IMR-90 (cell line): Measurements from ENCODE around the gene ALKBH1. TPM values are rescaled to one million over a fixed set of nuclear protein-coding genes. Genes with fewer than 3 reads are reported as not detected.

ENCODE experiments used
- ATAC-seq: fragments of 200-7000 bp; cut with Tn5 transposase; 2 replicates; pipeline ENCODE4 v1.9.1; 2020; ENCODE audit warnings: low read depth, mild to moderate bottlenecking, moderate library complexity
- BruUV-seq: library from RNA; stranded (reverse); fragments of 400-500 nt; replicated peaks from 2 replicates; lab custom pipeline; 2021; lab: Mats Ljungman, UMichigan
- CTCF ChIA-PET: fragments of 300-600 bp; formaldehyde crosslinking; extraction: SDS; loops from one replicate; lab custom pipeline; 2021; ENCODE audit warnings: antibody characterized with exemption; lab: Yijun Ruan, JAX
- POLR2A ChIA-PET: fragments of 300-600 bp; sonication (Branson Sonifier 250); formaldehyde crosslinking; loops from one replicate; lab custom pipeline; 2022; ENCODE audit warnings: antibody characterized with exemption; ENCODE audit not compliant: unreplicated experiment; lab: Charles Lee
- DNase-seq: peaks from one replicate; pipeline ENCODE4 v3.0.0; 2013
- H2AFZ ChIP-seq: replicated peaks from 2 replicates; pipeline ENCODE3; 2013; ENCODE audit warnings: low read length, mild to moderate bottlenecking; ENCODE audit not compliant: poor library complexity
- H2AK5ac ChIP-seq: 2 replicates; pipeline ENCODE4 v1.6.1; 2013; ENCODE audit warnings: low read depth, low read length, inconsistent platforms
- H2AK9ac ChIP-seq: replicated peaks from 2 replicates; pipeline ENCODE3; 2013; ENCODE audit warnings: mild to moderate bottlenecking, low read depth, low read length, moderate library complexity; ENCODE audit not compliant: poor library complexity
- H2BK120ac ChIP-seq: 2 replicates; pipeline ENCODE4 v1.6.1; 2013; ENCODE audit warnings: low read depth, low read length, inconsistent platforms
- H2BK15ac ChIP-seq: 3 replicates; pipeline ENCODE4 v1.6.1; 2013; ENCODE audit warnings: low read depth, low read length, inconsistent platforms
- H2BK20ac ChIP-seq: 2 replicates; pipeline ENCODE4 v1.6.1; 2013; ENCODE audit warnings: low read depth, mild to moderate bottlenecking, inconsistent platforms, low read length, moderate library complexity
- H2BK5ac ChIP-seq: 2 replicates; pipeline ENCODE4 v1.6.1; 2013; ENCODE audit warnings: mild to moderate bottlenecking, low read depth, low read length, inconsistent platforms; ENCODE audit not compliant: poor library complexity, severe bottlenecking
- H3K14ac ChIP-seq: replicated peaks from 2 replicates; pipeline ENCODE4 v1.6.1; 2013; ENCODE audit warnings: low read depth, low read length, inconsistent platforms
- H3K18ac ChIP-seq: 2 replicates; pipeline ENCODE4 v1.6.1; 2013; ENCODE audit warnings: low read depth, low read length, control low read depth
- H3K23ac ChIP-seq: 2 replicates; pipeline ENCODE4 v1.6.1; 2013; ENCODE audit warnings: low read depth, low read length, inconsistent platforms
- H3K27ac ChIP-seq: 2 replicates; pipeline ENCODE4 v1.5.1; 2013; ENCODE audit warnings: mild to moderate bottlenecking, control low read depth, low read length; ENCODE audit not compliant: insufficient read depth
- H3K27me3 ChIP-seq: 2 replicates; pipeline ENCODE4 v1.6.1; 2013; ENCODE audit warnings: low read length; ENCODE audit not compliant: control insufficient read depth, insufficient read depth
- H3K36me3 ChIP-seq: 2 replicates; pipeline ENCODE4 v1.6.1; 2013; ENCODE audit warnings: low read length, mixed read lengths; ENCODE audit not compliant: control insufficient read depth, insufficient read depth
- H3K4ac ChIP-seq: 2 replicates; pipeline ENCODE4 v1.6.1; 2013; ENCODE audit warnings: low read depth, low read length, inconsistent platforms
- H3K4me1 ChIP-seq: 2 replicates; pipeline ENCODE4 v1.6.1; 2013; ENCODE audit warnings: low read length, mixed read lengths; ENCODE audit not compliant: control insufficient read depth, insufficient read depth
- H3K4me2 ChIP-seq: 2 replicates; pipeline ENCODE4 v1.6.1; 2013; ENCODE audit warnings: low read depth, mild to moderate bottlenecking, control low read depth, low read length, moderate library complexity
- H3K4me3 ChIP-seq: 2 replicates; pipeline ENCODE4 v1.5.1; 2013; ENCODE audit warnings: low read depth, mild to moderate bottlenecking, control low read depth, low read length, moderate library complexity; ENCODE audit not compliant: insufficient read depth
- H3K56ac ChIP-seq: 2 replicates; pipeline ENCODE4 v1.6.1; 2013; ENCODE audit warnings: low read length, inconsistent platforms; ENCODE audit not compliant: insufficient read depth; ENCODE audit errors: extremely low read depth
- H3K79me1 ChIP-seq, 2 experiments: 2 replicates each; pipeline ENCODE4 v1.6.1; 2013; ENCODE audit warnings: low read length in 2 of 2, inconsistent platforms in 1 of 2, low read depth in 1 of 2
- H3K9ac ChIP-seq: 2 replicates; pipeline ENCODE4 v1.6.1; 2013; ENCODE audit warnings: low read depth, low read length, control low read depth
- H3K9me1 ChIP-seq: 2 replicates; pipeline ENCODE4 v1.6.1; 2013; ENCODE audit warnings: low read length, inconsistent platforms; ENCODE audit not compliant: insufficient read depth
- H3K9me3 ChIP-seq: 2 replicates; pipeline ENCODE4 v1.6.1; 2013; ENCODE audit warnings: low read length; ENCODE audit not compliant: control insufficient read depth, insufficient read depth
- H4K20me1 ChIP-seq: 2 replicates; pipeline ENCODE4 v1.6.1; 2013; ENCODE audit warnings: low read length, inconsistent platforms; ENCODE audit not compliant: insufficient read depth
- H4K5ac ChIP-seq: 2 replicates; pipeline ENCODE4 v1.6.1; 2013; ENCODE audit warnings: mild to moderate bottlenecking, low read depth, low read length, control low read depth
- H4K8ac ChIP-seq, 2 experiments: 2 replicates each; pipeline ENCODE4 v1.6.1; 2013; ENCODE audit warnings: low read depth in 2 of 2, low read length in 2 of 2, control low read depth in 1 of 2, inconsistent platforms in 1 of 2
- H4K91ac ChIP-seq: 2 replicates; pipeline ENCODE4 v1.6.1; 2013; ENCODE audit warnings: low read depth, low read length, inconsistent platforms; ENCODE audit not compliant: insufficient read depth
- BHLHE40 ChIP-seq: fragments of 150-350 bp; IDR thresholded peaks from 2 replicates; pipeline ENCODE4 v1.6.1; 2016; ENCODE audit warnings: mild to moderate bottlenecking, low read depth, low read length
- ELK1 ChIP-seq: fragments of 150-350 bp; IDR thresholded peaks from 2 replicates; pipeline ENCODE4 v1.6.1; 2016; ENCODE audit warnings: low read depth, mild to moderate bottlenecking, low read length, moderate library complexity, borderline replicate concordance
- MAZ ChIP-seq: IDR thresholded peaks from 2 replicates; pipeline ENCODE4 v1.6.1; 2012; ENCODE audit warnings: low read depth, mild to moderate bottlenecking, low read length, improper control_type of control experiment, moderate library complexity, borderline replicate concordance
- MXI1 ChIP-seq: IDR thresholded peaks from 2 replicates; pipeline ENCODE4 v1.6.1; 2012; ENCODE audit warnings: low read depth, mild to moderate bottlenecking, low read length, moderate library complexity, borderline replicate concordance
- NFE2L2 ChIP-seq: fragments of 150-350 bp; IDR thresholded peaks from 2 replicates; pipeline ENCODE4 v1.6.1; 2016; ENCODE audit warnings: low read depth, mild to moderate bottlenecking, low read length
- RAD21 ChIP-seq: IDR thresholded peaks from 2 replicates; pipeline ENCODE4 v1.6.1; 2012; ENCODE audit warnings: low read length, improper control_type of control experiment
- WGBS, 2 experiments: methylation state at CpG; one replicate each; pipeline versions ENCODE4 v1.1.5 to v1.1.7; 2013; ENCODE audit warnings: missing lambda C conversion rate in 2 of 2; ENCODE audit not compliant: insufficient read length in 1 of 2; ENCODE audit errors: extremely low coverage in 2 of 2; 5-methylcytosine and 5-hydroxymethylcytosine counted together
- dilution Hi-C: fragments of 300-500 bp; cut with HindIII; formaldehyde crosslinking; loops from one replicate; pipeline ENCODE4 v1.14.3; 2018; ENCODE audit warnings: low sequenced_read_pairs; ENCODE audit not compliant: unreplicated experiment
- in situ Hi-C: fragments of 300-500 bp; cut with MboI; formaldehyde crosslinking; loops from 3 replicates; pipeline ENCODE4 v1.14.3; 2019; ENCODE audit warnings: low sequenced_read_pairs, inconsistent platforms, mixed read lengths
- intact Hi-C: fragments of 100-400 bp; cut with micrococcal nuclease; formaldehyde crosslinking; loops from 2 replicates; pipeline ENCODE4 v1.10.0; 2022
- polyA plus RNA-seq, 3 experiments: library from polyadenylated mRNA; depleted of rRNA; stranded (reverse); fragments of >200 nt; gene quantifications; 2 replicates each; pipeline ENCODE4 v1.2.3, GENCODE V29; 2012; ENCODE audit warnings: low replicate concordance in 1 of 3
- total RNA-seq: library from RNA; depleted of rRNA; stranded (reverse); fragments of >200 nt; gene quantifications from 2 replicates; pipeline ENCODE4 v1.2.3, GENCODE V29; 2012

ALKBH1 gene
- total and polyA plus RNA-seq, 2 of the 4 experiments (the other 2 are of a cell fraction) = 10.0 to 10.8 TPM

GRCh38 chr14:77657280-77657679 lies 50.5 kb downstream of the ALKBH1 start:
- Histone ChIP-seq H3K27ac (no peak overlapping the region), H3K9ac (no peak overlapping the region), H3K23ac (no peak overlapping the region), H3K36me3 (no peaks in the 10 kb centered on the region), H2BK120ac (no peak overlapping the region), H3K18ac (no peak overlapping the region), H4K5ac (no peak overlapping the region), H2AK5ac (no peak overlapping the region), H3K4me1 (peaks cover 4% of the 10 kb centered on the region), H3K4me3 (no peak overlapping the region), H3K9me1 (no peaks in the 10 kb centered on the region), H3K27me3 (no peaks in the 10 kb centered on the region), H3K14ac (no peak overlapping the region), H2BK20ac (no peak overlapping the region), H2BK5ac (no peak overlapping the region), H4K91ac (no peak overlapping the region), H3K4me2 (no peak overlapping the region), H3K79me1 (no peaks in the 10 kb centered on the region), H3K9me3 (no peaks in the 10 kb centered on the region), H2AFZ (no peak overlapping the region), H3K4ac (no peak overlapping the region), H3K56ac (no peak overlapping the region), H2BK15ac (no peak overlapping the region), H4K8ac (no peak overlapping the region), H4K20me1 (no peaks in the 10 kb centered on the region), H2AK9ac (no peak overlapping the region)
- DNase-seq (no peak), ATAC-seq (no peak)
- TF ChIP-seq ELK1 (no peak), BHLHE40 (no peak), RAD21 (no peak), MAZ (no peak), NFE2L2 (no peak), MXI1 (no peak)
- ChIA-PET POLR2A (no interaction called here), CTCF (no interaction called here)
- in situ Hi-C loops = no loop called here
- dilution Hi-C loops = no loop called here
- intact Hi-C loops = loop anchor here (5.0 to 10.0 kb wide), 2 partner anchors 910 to 938 kb away; no protein-coding TSS in a partner anchor
- BruUV-seq = no TSS peak
- no CpG with 5 or more reads among the region's 5 CpGs for whole genome bisulfite sequencing, 2 experiments
